Measurements from ENCODE around the gene DMRT1. TPM values are rescaled to one million over a fixed set of nuclear protein-coding genes. Genes with fewer than 3 reads are reported as not detected.

DMRT1 gene
- total RNA-seq, 1 donor from 2014 or later = not detected

- no peak for TF ChIP-seq CTCF (conservative IDR thresholded peaks at IDR 0.05; ENCODE audit: low read depth, low read length)
- no peak for DNase-seq (ENCODE audit: low read depth)
- no peak overlapping the region for H3K4me3 ChIP-seq (ENCODE audit: low read depth, low read length)
Measured at GRCh38 chr9:977838-978830, 136.6 kb downstream of the DMRT1 start.

- H3K4me3 ChIP-seq (ENCODE audit: low read depth, low read length) = no peak overlapping the region
- no peak for TF ChIP-seq CTCF (conservative IDR thresholded peaks at IDR 0.05; ENCODE audit: low read depth, low read length)
- no peak for DNase-seq (ENCODE audit: low read depth)
Measured at GRCh38 chr9:979983-980382, 138.5 kb downstream of the DMRT1 start.

- DNase-seq (ENCODE audit: low read depth) = no peak
- no peak overlapping the region for H3K4me3 ChIP-seq (ENCODE audit: low read depth, low read length)
- no peak for TF ChIP-seq CTCF (conservative IDR thresholded peaks at IDR 0.05; ENCODE audit: low read depth, low read length)
Measured at GRCh38 chr9:980640-981039, 139.1 kb downstream of the DMRT1 start.

- no peak for TF ChIP-seq CTCF (conservative IDR thresholded peaks at IDR 0.05; ENCODE audit: low read depth, low read length)
Measured at GRCh38 chr9:981491-981898, 140.0 kb downstream of the DMRT1 start.

GRCh38 chr9:982394-983230 is 141.1 kb downstream of the DMRT1 start:
- TF ChIP-seq CTCF (conservative IDR thresholded peaks at IDR 0.05; ENCODE audit: low read depth, low read length) = no peak
- no peak overlapping the region for H3K4me3 ChIP-seq (ENCODE audit: low read depth, low read length)
- DNase-seq (ENCODE audit: low read depth) = no peak

More at GRCh38 chr9:981491-981898, 140.0 kb downstream of the DMRT1 start:
- no peak for DNase-seq (ENCODE audit: low read depth)
- no peak overlapping the region for H3K4me3 ChIP-seq (ENCODE audit: low read depth, low read length)

GRCh38 chr9:994005-994404 is 152.5 kb downstream of the DMRT1 start:
- TF ChIP-seq CTCF (conservative IDR thresholded peaks at IDR 0.05; ENCODE audit: low read depth, low read length) = no peak
- H3K4me3 ChIP-seq (ENCODE audit: low read depth, low read length) = no peak overlapping the region
- no peak for DNase-seq (ENCODE audit: low read depth)
